Spleen (tissue), 11 donors: Measurements from ENCODE around the gene SKIDA1. TPM values are rescaled to one million over a fixed set of nuclear protein-coding genes. Genes with fewer than 3 reads are reported as not detected.

ENCODE experiments used
- DNase-seq: peaks from one replicate; pipeline ENCODE4 v3.0.0-alpha.2; 2020
- H3K27ac ChIP-seq, 8 donors: fragments of 200-600 bp; sonication (generic) in 7 of 8; 1 replicate in 4 of 8; 2 replicates in 4 of 8; pipeline versions ENCODE4 v1.5.0 to v1.8.0; 2016 to 2021; ENCODE audit warnings: inconsistent platforms in 4 of 8, mild to moderate bottlenecking in 4 of 8, moderate library complexity in 1 of 8
- H3K27me3 ChIP-seq, 7 donors: fragments of 200-600 bp; sonication (generic) in 6 of 7; replicated peaks in 1 of 7; 1 replicate in 4 of 7; 2 replicates in 3 of 7; pipeline versions ENCODE4 v1.5.0 to v1.8.0; 2016 to 2021; ENCODE audit warnings: inconsistent platforms in 3 of 7, mild to moderate bottlenecking in 1 of 7
- H3K36me3 ChIP-seq, 6 donors: fragments of 200-600 bp; sonication (generic) in 5 of 6; 1 replicate in 4 of 6; 2 replicates in 2 of 6; pipeline versions ENCODE4 v1.5.0 to v1.8.0; 2016 to 2021; ENCODE audit warnings: inconsistent platforms in 2 of 6
- H3K4me1 ChIP-seq, 6 donors: fragments of 200-600 bp; sonication (generic) in 5 of 6; 1 replicate in 3 of 6; 2 replicates in 3 of 6; pipeline versions ENCODE4 v1.5.0 to v1.8.0; 2016 to 2021; ENCODE audit warnings: inconsistent platforms in 3 of 6
- H3K4me3 ChIP-seq, 8 donors: fragments of 200-600 bp; sonication (generic) in 7 of 8; 1 replicate in 4 of 8; 2 replicates in 4 of 8; pipeline versions ENCODE4 v1.5.0 to v1.8.0; 2016 to 2021; ENCODE audit warnings: inconsistent platforms in 4 of 8, mild to moderate bottlenecking in 4 of 8, moderate library complexity in 2 of 8
- H3K9me3 ChIP-seq, 8 donors: fragments of 200-600 bp; sonication (generic) in 7 of 8; 1 replicate in 4 of 8; 2 replicates in 4 of 8; pipeline versions ENCODE4 v1.5.0 to v1.8.0; 2016 to 2021; ENCODE audit warnings: inconsistent platforms in 4 of 8
- POLR2A ChIP-seq, 3 donors: fragments of 450-650 bp; IDR thresholded peaks; one replicate each; pipeline ENCODE4 v1.5.1; 2017; ENCODE audit warnings: antibody characterized with exemption in 3 of 3, mild to moderate bottlenecking in 1 of 3
- POLR2AphosphoS5 ChIP-seq, 3 donors: sonication (generic); formaldehyde crosslinking; IDR thresholded peaks; one replicate each; pipeline ENCODE4 v1.5.1; 2017; ENCODE audit warnings: antibody characterized with exemption in 3 of 3
- WGBS, 5 donors: extraction: QIAGEN DNeasy Blood & Tissue Kit in 3 of 5; methylation state at CpG; one replicate each; pipeline versions ENCODE4 v1.1.5 to v1.1.7; 2013 to 2018; 5-methylcytosine and 5-hydroxymethylcytosine counted together
- intact Hi-C: fragments of 100-400 bp; cut with DNase I; formaldehyde crosslinking; loops from one replicate; pipeline ENCODE4 v1.15.0; 2023; ENCODE audit warnings: low total_unique reads
- polyA plus RNA-seq, 3 donors: library from polyadenylated mRNA; stranded (reverse); fragments of 200-250 nt; gene quantifications; one replicate each; pipeline ENCODE4 v1.2.1, GENCODE V29; 2013
- total RNA-seq, 7 donors: library from RNA; depleted of rRNA in 3 of 7; stranded (reverse); fragments of >200 nt in 3 of 7; fragmentation: NEBNext Ultra II Directional in 4 of 7; extraction: Animal tissue kit (Norgen Biotek cat#: 25700) in 4 of 7; gene quantifications; one replicate each; pipeline versions ENCODE4 v1.1.0 to v1.2.1, GENCODE V29; 2016 to 2021
- TF ChIP-seq, protein P1 (sequence below), 11 experiments: fragments of 200-600 bp in 7 of 11; fragments of 450-650 bp in 4 of 11; sonication (generic) in 4 of 11; IDR thresholded peaks in 8 of 11; conservative IDR thresholded peaks in 3 of 11; 1 replicate in 7 of 11; 2 replicates in 4 of 11; pipeline versions ENCODE4 v1.4.0 to v1.8.0; 2016 to 2021; ENCODE audit warnings: antibody characterized with exemption in 11 of 11, inconsistent platforms in 4 of 11, mild to moderate bottlenecking in 1 of 11
- donor health status: healthy with polysubstance abuse.
- donor health status: DM: no; HTN: no; CAD: no; lungs with moderate emphysema.
- donor health status: DM: no; HTN: no; CAD: no.
- donor health status: Bipolar disorder and iron deficiency.
- donor health status: healthy.
- donor health status: DM: no; HTN: no; CAD: no.
- donor health status: DM: yes; HTN: yes; CAD: no.

The SKIDA1 gene
- total and polyA plus RNA-seq, 10 donors, result 0.14 to 0.91 (median 0.44) TPM; not detected in 1

DNA sequence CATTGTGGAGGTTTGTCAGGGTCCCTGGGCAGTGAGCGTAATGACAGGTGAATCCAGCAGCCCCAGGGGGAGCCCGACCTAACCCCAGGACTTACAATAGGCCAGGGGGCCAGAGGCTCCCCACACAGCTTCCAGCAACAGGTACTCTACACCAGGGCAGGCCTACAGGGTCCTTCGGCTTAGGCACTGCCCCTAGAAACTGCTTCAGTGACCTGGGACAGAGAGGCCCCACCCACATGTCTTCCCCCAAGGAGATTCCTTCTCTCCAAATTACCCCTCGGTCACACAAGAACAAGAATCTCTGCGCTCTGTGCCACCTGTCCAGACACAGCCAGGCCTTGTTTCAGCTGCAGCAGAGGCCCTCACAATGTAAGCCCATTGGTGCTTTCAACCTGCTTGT is 24.4 kb downstream of the SKIDA1 start:
- Histone ChIP-seq H3K27me3 (peaks cover 0 to 56% (median 36%) of the 10 kb centered on the region in 7 donors), H3K4me1 (peaks cover 14 to 35% (median 28%) of the 10 kb centered on the region in 6 donors), H3K4me3 (no peak overlapping the region), H3K27ac (no peak overlapping the region), H3K36me3 (no peaks in the 10 kb centered on the region), H3K9me3 (no peaks in the 10 kb centered on the region)
- 81 to 98% (median 94%) methylated on average over 4 to 5 of the region's 5 CpGs for WGBS, 5 donors
- TF ChIP-seq POLR2AphosphoS5 (IDR thresholded peaks at IDR 0.05), result no peak
- TF ChIP-seq POLR2A (IDR thresholded peaks at IDR 0.05), result no peak
- TF ChIP-seq, protein P1, sequence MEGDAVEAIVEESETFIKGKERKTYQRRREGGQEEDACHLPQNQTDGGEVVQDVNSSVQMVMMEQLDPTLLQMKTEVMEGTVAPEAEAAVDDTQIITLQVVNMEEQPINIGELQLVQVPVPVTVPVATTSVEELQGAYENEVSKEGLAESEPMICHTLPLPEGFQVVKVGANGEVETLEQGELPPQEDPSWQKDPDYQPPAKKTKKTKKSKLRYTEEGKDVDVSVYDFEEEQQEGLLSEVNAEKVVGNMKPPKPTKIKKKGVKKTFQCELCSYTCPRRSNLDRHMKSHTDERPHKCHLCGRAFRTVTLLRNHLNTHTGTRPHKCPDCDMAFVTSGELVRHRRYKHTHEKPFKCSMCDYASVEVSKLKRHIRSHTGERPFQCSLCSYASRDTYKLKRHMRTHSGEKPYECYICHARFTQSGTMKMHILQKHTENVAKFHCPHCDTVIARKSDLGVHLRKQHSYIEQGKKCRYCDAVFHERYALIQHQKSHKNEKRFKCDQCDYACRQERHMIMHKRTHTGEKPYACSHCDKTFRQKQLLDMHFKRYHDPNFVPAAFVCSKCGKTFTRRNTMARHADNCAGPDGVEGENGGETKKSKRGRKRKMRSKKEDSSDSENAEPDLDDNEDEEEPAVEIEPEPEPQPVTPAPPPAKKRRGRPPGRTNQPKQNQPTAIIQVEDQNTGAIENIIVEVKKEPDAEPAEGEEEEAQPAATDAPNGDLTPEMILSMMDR (IDR thresholded peaks at IDR 0.05 in 8 of 11, conservative IDR thresholded peaks at IDR 0.05 in 3 of 11), result no peak
- DNase-seq, result peak; percentile 50
- intact Hi-C loops, result no loop called here

DNA sequence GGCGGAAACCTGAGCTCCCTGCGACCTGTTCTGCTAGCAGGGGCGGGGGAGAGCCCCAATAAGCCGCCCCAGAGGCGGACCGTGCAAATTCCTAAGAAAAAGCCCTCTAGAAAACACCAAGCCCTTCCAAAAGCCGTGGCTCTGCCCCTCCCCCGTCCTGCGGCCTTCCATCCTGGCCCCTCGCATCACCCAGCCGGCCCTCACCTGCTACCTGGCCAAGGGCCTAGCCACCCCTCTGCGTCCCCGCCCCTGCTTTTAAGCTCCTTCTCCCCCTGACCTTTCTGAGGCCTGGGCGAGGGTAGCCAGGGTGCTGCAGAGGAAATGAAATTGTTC is 24.9 kb downstream of the SKIDA1 start:
- no peaks in the 10 kb centered on the region for H3K9me3 ChIP-seq
- TF ChIP-seq, protein P1 (IDR thresholded peaks at IDR 0.05 in 8 of 11, conservative IDR thresholded peaks at IDR 0.05 in 3 of 11), result no peak
- TF ChIP-seq POLR2AphosphoS5 (IDR thresholded peaks at IDR 0.05) (no peak), POLR2A (IDR thresholded peaks at IDR 0.05) (no peak)
- H3K27ac ChIP-seq, result no peak overlapping the region
- peaks cover 0 to 55% (median 36%) of the 10 kb centered on the region in 7 donors for H3K27me3 ChIP-seq
- intact Hi-C loops, result no loop called here
- no peaks in the 10 kb centered on the region for H3K36me3 ChIP-seq
- H3K4me3 ChIP-seq, result peak overlapping the region in 6 of 8 donors; percentile 20 to 62 (median 31)
- DNase-seq, result no peak
- H3K4me1 ChIP-seq, result peaks cover 14 to 40% (median 32%) of the 10 kb centered on the region in 6 donors
- WGBS, 5 donors, result 34 to 49% (median 49%) methylated on average over 13 to 14 of the region's 14 CpGs

DNA sequence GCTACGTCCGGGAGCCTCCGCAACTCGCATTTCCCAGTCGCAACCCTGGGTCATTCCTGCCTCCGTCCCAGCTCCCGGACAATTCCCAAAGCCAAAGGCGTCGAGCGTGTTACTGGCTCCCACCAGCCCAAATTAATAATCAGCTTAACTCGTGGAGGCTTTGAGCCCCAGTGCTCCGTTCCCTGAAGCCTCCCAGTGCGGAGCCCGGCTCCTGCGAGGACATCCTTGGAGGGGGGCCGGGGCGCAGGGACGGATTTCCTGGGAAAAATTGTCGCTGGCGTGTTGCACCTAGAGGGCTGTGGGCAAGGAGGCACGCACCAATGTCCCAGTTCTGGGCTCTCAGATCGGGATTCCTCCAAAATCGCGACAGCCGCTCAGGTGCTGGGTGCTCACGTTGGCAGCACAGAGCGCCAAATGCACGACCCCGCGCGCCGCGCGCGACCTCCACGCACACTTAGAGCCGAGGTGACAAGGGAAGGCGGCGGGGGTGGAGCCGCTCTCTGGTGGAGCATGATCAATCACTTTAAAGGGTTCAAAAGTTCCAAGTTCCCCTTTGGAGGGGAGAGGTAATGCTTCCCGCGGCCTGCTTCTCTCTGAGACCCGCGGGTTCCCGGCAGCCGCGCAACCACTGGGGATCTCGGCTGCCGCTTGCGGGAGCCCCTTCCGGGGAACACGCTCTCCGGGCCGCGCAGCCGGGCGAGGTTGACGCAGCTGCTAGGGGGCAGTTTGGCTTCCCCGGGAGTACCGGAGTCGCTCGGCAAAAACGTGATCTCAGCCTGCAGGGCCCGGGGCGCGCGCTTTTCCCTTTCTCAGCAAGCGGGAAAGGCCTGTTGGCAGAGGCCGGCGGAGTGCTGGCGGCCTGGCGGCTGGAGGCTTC is 25.5 kb downstream of the SKIDA1 start:
- Histone ChIP-seq H3K9me3 (no peaks in the 10 kb centered on the region), H3K4me3 (peak overlapping the region in 6 of 8 donors; percentile 20 to 62 (median 31)), H3K36me3 (no peaks in the 10 kb centered on the region), H3K27me3 (peaks cover 0 to 60% (median 39%) of the 10 kb centered on the region in 7 donors), H3K27ac (peak overlapping the region in 1 of 8 donors; percentile 16), H3K4me1 (peaks cover 20 to 46% (median 38%) of the 10 kb centered on the region in 6 donors)
- TF ChIP-seq POLR2A (IDR thresholded peaks at IDR 0.05), result no peak
- TF ChIP-seq, protein P1 (IDR thresholded peaks at IDR 0.05 in 8 of 11, conservative IDR thresholded peaks at IDR 0.05 in 3 of 11), result no peak
- TF ChIP-seq POLR2AphosphoS5 (IDR thresholded peaks at IDR 0.05), result peak in 1 of 3 donors; percentile 8
- intact Hi-C loops, result loop anchor here (5.0 to 10.0 kb wide), 2 partner anchors 232 to 455 kb away; no protein-coding TSS in a partner anchor
- 24 to 28% (median 25%) methylated on average over 62 to 72 of the region's 72 CpGs for WGBS, 5 donors
- peak; percentile 81 for DNase-seq

DNA sequence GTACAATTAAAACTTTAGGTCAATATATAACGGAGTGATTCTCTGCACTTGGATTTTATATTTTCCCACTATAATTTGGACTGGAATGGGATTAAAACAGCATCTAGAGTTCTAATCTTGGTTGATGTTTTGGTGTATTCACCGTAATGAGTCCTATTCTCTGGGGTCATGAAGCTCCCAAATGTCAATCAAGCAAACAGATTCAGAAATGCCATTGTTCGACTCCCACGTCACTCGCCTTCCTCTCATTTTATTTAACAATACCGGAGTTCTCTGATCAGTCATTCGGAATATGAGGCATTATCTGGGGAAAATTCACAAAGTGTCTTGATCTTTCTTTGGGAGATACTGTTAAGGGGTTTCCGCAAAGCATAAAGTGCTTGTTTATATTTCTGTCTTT is 26.5 kb downstream of the SKIDA1 start:
- 94 to 98% (median 97%) methylated on average over 8 of the region's 8 CpGs for WGBS, 5 donors
- Histone ChIP-seq H3K4me3 (no peak overlapping the region), H3K27me3 (peaks cover 0 to 70% (median 48%) of the 10 kb centered on the region in 7 donors), H3K9me3 (no peaks in the 10 kb centered on the region), H3K36me3 (no peaks in the 10 kb centered on the region), H3K4me1 (peaks cover 23 to 56% (median 48%) of the 10 kb centered on the region in 6 donors), H3K27ac (no peak overlapping the region)
- TF ChIP-seq POLR2AphosphoS5 (IDR thresholded peaks at IDR 0.05) (no peak), POLR2A (IDR thresholded peaks at IDR 0.05) (no peak)
- TF ChIP-seq, protein P1 (IDR thresholded peaks at IDR 0.05 in 8 of 11, conservative IDR thresholded peaks at IDR 0.05 in 3 of 11), result no peak
- no peak for DNase-seq
- intact Hi-C loops, result loop anchor here (5.0 to 10.0 kb wide), 2 partner anchors 233 to 456 kb away; no protein-coding TSS in a partner anchor
